Common myeloid progenitor, CD34-positive (primary cell): Measurements from ENCODE around the gene SPEM3.
A peak's percentile ranks its signal among the peaks of the same experiment; 100 is the strongest.
"Not testable (repeated sequence)": the region's sequence is repeated elsewhere in the genome, so short reads cannot be mapped to it uniquely, and the experiment has no call there.

ENCODE experiments used
- CTCF ChIA-PET: fragments of 350-600 bp; sonication (Branson Sonifier 250); formaldehyde crosslinking; loops from one replicate; lab custom pipeline; 2021; ENCODE audit warnings: antibody characterized with exemption; lab: Charles Lee
- POLR2A ChIA-PET: fragments of 350-600 bp; sonication (Branson Sonifier 250); formaldehyde crosslinking; loops from one replicate; lab custom pipeline; 2021; ENCODE audit warnings: antibody characterized with exemption; lab: Charles Lee
- DNase-seq, 3 donors: peaks; one replicate each; pipeline versions ENCODE4 v3.0.0 to v3.0.0-alpha.2; 2013
- H3K27ac ChIP-seq, 2 experiments: 1 replicate in 1 of 2; 2 replicates in 1 of 2; pipeline ENCODE4 v1.7.0; 2013; ENCODE audit warnings: inconsistent platforms in 2 of 2, low read length in 2 of 2, mild to moderate bottlenecking in 2 of 2, low read depth in 1 of 2, moderate library complexity in 1 of 2; ENCODE audit not compliant: severe bottlenecking in 2 of 2, insufficient read depth in 1 of 2, poor library complexity in 1 of 2
- H3K27me3 ChIP-seq, 5 experiments: replicated peaks in 2 of 5; 1 replicate in 3 of 5; 2 replicates in 2 of 5; pipeline versions ENCODE4 v1.6.1 to v1.7.0; 2013; ENCODE audit warnings: low read length in 4 of 5, mild to moderate bottlenecking in 2 of 5, moderate library complexity in 2 of 5, inconsistent platforms in 1 of 5; ENCODE audit not compliant: insufficient read depth in 5 of 5, control insufficient read depth in 4 of 5
- H3K36me3 ChIP-seq, 4 experiments: 1 replicate in 2 of 4; 2 replicates in 2 of 4; pipeline versions ENCODE4 v1.6.1 to v1.7.0; 2013; ENCODE audit warnings: low read length in 3 of 4, control low read depth in 1 of 4, mild to moderate bottlenecking in 1 of 4; ENCODE audit not compliant: control insufficient read depth in 4 of 4, insufficient read depth in 4 of 4
- H3K4me1 ChIP-seq, 4 experiments: 1 replicate in 3 of 4; 2 replicates in 1 of 4; pipeline versions ENCODE4 v1.6.1 to v1.7.1; 2013; ENCODE audit warnings: low read length in 3 of 4, mild to moderate bottlenecking in 3 of 4, control low read depth in 1 of 4, inconsistent platforms in 1 of 4, moderate library complexity in 1 of 4; ENCODE audit not compliant: control insufficient read depth in 4 of 4, insufficient read depth in 4 of 4; ENCODE audit errors: control extremely low read depth in 1 of 4
- H3K4me3 ChIP-seq, 7 experiments: 1 replicate in 4 of 7; 2 replicates in 3 of 7; pipeline versions ENCODE4 v1.5.1 to v1.7.0; 2013; ENCODE audit warnings: mild to moderate bottlenecking in 7 of 7, low read length in 6 of 7, moderate library complexity in 6 of 7, inconsistent platforms in 2 of 7, low read depth in 2 of 7, control low read depth in 1 of 7; ENCODE audit not compliant: insufficient read depth in 4 of 7, control insufficient read depth in 1 of 7; ENCODE audit errors: extremely low read depth in 1 of 7
- H3K9me3 ChIP-seq, 5 experiments: 1 replicate in 4 of 5; 2 replicates in 1 of 5; pipeline versions ENCODE4 v1.6.1 to v1.7.1; 2013; ENCODE audit warnings: low read length in 4 of 5, mild to moderate bottlenecking in 2 of 5, inconsistent platforms in 1 of 5, low read depth in 1 of 5, moderate library complexity in 1 of 5; ENCODE audit not compliant: control insufficient read depth in 4 of 5, insufficient read depth in 2 of 5; ENCODE audit errors: control extremely low read depth in 1 of 5
- WGBS: methylation state at CpG from one replicate; pipeline ENCODE4 v1.1.5; 2013; ENCODE audit not compliant: insufficient coverage; 5-methylcytosine and 5-hydroxymethylcytosine counted together

The SPEM3 gene

DNA sequence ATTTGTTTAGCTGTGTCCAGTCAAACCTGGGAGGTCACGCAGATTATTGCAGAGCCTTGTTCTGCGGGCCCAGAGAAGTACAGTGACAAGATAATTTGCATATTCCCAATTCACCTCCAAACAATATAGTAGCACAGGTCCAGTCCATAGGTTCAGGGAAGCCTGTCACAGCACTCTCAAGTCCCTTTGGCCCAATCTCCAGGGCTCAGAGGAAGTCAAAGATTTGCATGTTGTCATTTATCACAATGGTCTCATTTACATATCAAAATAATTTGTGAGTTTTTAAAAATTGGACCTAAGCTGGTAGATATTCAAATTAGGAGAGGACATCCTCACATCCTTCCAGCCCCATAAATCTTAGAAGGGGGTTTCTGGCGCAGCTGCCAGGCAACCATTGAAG, 38.8 kb downstream of the SPEM3 start:
- Histone ChIP-seq H3K27ac (peak overlapping the region; percentile 35 to 49), H3K4me3 (no peak overlapping the region), H3K9me3 (no peaks in the 10 kb centered on the region), H3K36me3 (peaks cover 0 to 41% (median 22%) of the 10 kb centered on the region in 4 experiments), H3K4me1 (peaks cover 6 to 26% (median 20%) of the 10 kb centered on the region in 4 experiments), H3K27me3 (no peaks in the 10 kb centered on the region)
- ChIA-PET CTCF (interaction anchor here (0.7 to 2.0 kb wide), 9 partner anchors 10 to 93 kb away, joined by 3 to 7 read pairs (median 3); partner anchors contain the start of gene SPEM2), POLR2A (interaction anchor here (0.5 to 1.4 kb wide), 4 partner anchors 8 to 81 kb away, joined by 3 to 5 read pairs (median 4); no protein-coding TSS in a partner anchor)
- 85% methylated on average over 3 of the region's 3 CpGs for WGBS
- DNase-seq: no peak

DNA sequence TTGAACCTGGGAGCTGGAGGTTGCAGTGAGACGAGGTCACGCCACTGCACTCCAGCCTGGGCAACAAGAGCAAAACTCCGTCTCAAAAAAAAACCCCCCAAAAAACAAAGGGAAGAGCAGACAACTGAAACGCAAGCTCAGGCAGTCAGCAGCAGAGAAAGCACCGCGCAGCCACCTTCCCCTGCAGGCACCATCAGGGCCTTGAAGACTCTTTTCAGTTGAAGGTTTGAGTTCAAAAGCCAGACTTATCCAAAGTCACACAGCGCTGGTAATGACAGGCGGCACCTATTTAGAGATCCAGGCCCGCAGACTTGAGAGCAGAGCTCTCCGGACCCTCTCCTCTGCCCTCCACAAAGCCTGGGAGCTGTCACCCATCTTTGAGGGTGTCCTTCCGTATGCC, 39.6 kb downstream of the SPEM3 start:
- Histone ChIP-seq H3K4me3 (no peak overlapping the region), H3K27ac (no peak overlapping the region), H3K4me1 (peaks cover 6 to 26% (median 21%) of the 10 kb centered on the region in 4 experiments), H3K36me3 (peaks cover 0 to 34% (median 15%) of the 10 kb centered on the region in 4 experiments), H3K27me3 (no peaks in the 10 kb centered on the region), H3K9me3 (no peaks in the 10 kb centered on the region)
- DNase-seq: no peak
- WGBS: 97% methylated on average over 11 of the region's 11 CpGs
- POLR2A ChIA-PET: interaction anchor here (0.5 to 1.1 kb wide), 2 partner anchors 12 to 82 kb away, joined by 3 to 4 read pairs; partner anchors contain the start of gene ZBTB4
- CTCF ChIA-PET: interaction anchor here (1.1 to 1.6 kb wide), 4 partner anchors 11 to 27 kb away, joined by 3 to 6 read pairs (median 4); no protein-coding TSS in a partner anchor

DNA sequence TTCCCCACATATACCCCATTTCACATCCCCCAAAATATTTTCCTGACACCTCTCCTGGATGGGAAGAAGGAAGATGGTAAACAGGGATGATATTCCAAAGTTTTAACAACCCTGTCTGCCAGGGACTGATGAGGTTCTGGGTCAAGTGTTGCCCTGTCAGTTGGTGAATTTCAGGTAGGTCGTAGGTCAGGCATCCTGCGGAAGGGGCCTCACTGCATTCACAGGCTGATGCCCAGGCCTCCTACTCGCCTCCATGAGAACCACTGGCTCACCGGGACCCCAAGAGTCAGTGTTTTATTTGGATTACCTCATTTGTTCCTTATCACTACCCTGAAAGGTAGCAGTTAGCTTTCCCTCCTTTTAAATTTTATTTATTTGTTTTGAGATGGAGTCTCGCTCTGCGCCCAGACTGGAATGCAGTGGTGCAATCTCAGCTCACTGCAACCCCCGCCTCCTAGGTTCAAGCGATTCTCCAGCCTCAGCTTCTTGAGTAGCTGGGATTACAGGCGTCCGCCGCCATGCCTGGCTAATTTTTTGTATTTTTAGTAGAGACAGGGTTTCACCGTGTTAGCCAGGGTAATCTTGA, 40.2 kb downstream of the SPEM3 start:
- ChIA-PET POLR2A (interaction anchor here (1.1 kb wide), 1 partner anchor 11 kb away, joined by 4 read pairs; the partner anchor contains the start of gene ZBTB4), CTCF (interaction anchor here (1.6 kb wide), 1 partner anchor 18 kb away, joined by 6 read pairs; no protein-coding TSS in a partner anchor)
- no peaks in the 10 kb centered on the region for H3K27me3 ChIP-seq
- H3K4me1 ChIP-seq: peaks cover 6 to 26% (median 21%) of the 10 kb centered on the region in 4 experiments
- no peaks in the 10 kb centered on the region for H3K9me3 ChIP-seq
- no peak for DNase-seq
- no peak overlapping the region for H3K27ac ChIP-seq
- no peak overlapping the region for H3K4me3 ChIP-seq
- WGBS: 93% methylated on average over 10 of the region's 12 CpGs
- peaks cover 0 to 27% (median 10%) of the 10 kb centered on the region in 4 experiments for H3K36me3 ChIP-seq

DNA sequence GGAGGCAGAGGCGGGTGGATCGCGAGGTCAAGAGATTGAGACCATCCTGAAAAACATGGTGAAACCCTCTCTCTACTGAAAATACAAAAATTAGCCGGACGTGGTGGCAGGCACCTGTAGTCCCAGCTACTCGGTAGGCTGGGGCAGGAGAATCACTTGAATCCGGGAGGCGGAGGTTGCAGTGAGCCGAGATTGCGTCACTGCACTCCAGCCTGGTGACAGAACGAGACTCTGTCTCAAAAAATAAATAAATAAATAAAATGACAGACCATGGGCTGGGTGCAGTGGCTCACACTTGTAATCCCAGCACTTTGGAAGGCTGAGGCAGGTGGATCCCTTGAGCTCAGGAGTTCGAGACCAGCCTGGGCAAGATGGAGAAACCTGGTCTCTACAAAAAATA, 41.2 kb downstream of the SPEM3 start:
- H3K36me3 ChIP-seq: peaks cover 0 to 25% (median 7%) of the 10 kb centered on the region in 4 experiments
- ChIA-PET POLR2A (interaction anchor here (0.6 kb wide), 1 partner anchor 115 kb away, joined by 3 read pairs; no protein-coding TSS in a partner anchor), CTCF (interaction anchor here (1.2 kb wide), 1 partner anchor 8 kb away, joined by 5 read pairs; no protein-coding TSS in a partner anchor)
- not testable (repeated sequence) for DNase-seq, H3K9me3 ChIP-seq, H3K4me3 ChIP-seq, H3K27me3 ChIP-seq, H3K27ac ChIP-seq
- H3K4me1 ChIP-seq: peaks cover 6 to 26% (median 21%) of the 10 kb centered on the region in 4 experiments
- whole genome bisulfite sequencing: 100% methylated on average over 5 of the region's 12 CpGs

DNA sequence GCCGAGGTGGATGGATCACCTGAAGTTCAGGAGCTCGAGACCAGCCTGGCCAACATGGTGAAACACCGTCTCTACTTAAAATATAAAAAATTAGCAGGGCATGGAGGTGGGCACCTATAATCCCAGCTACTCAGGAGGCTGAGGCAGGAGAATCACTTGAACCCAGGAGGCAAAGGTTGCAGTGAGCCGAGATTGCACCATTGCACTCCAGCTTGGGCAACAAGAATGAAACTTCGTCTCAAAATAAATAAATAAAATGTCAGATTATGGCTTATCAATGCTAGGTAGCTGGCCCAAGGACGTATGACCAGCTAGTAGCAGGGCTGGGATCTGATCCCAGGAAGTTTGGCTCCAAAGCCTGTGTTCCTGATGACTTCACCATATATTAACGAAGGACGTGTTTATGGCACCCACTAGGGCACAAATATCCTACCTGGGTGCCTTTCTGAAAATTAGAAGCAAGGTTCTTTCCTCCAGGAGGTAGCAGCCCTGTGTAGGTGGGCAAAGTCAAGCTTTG, 41.9 kb downstream of the SPEM3 start:
- 98% methylated on average over 6 of the region's 8 CpGs for WGBS
- H3K4me3 ChIP-seq, H3K9me3 ChIP-seq, H3K27me3 ChIP-seq, H3K27ac ChIP-seq, DNase-seq: not testable (repeated sequence)
- CTCF ChIA-PET: interaction anchor here (1.2 kb wide), 1 partner anchor 9 kb away, joined by 5 read pairs; no protein-coding TSS in a partner anchor
- peaks cover 6 to 26% (median 21%) of the 10 kb centered on the region in 4 experiments for H3K4me1 ChIP-seq
- H3K36me3 ChIP-seq: peaks cover 0 to 23% (median 6%) of the 10 kb centered on the region in 4 experiments
- POLR2A ChIA-PET: interaction anchor here (1.3 to 1.5 kb wide), 2 partner anchors 10 to 13 kb away, joined by 3 to 6 read pairs; no protein-coding TSS in a partner anchor

DNA sequence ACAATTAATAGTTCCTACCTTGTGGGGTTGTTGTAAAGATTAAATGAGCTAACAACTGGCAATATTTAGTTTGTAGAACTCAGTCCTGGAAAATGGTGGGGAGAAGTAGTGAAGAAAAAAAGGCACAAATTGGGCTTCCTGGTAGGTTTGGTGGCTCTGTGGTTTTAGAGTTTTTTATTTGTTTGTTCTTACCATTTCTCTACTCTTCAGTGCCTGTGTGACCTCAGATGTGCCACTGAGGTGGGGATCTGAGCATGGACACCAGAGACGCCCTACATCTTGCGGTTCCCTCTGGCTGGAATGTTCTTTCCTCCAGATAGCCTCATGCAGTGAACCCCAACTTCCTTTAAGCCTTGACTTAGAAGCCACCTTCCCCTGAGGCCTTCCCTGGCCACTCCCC, 43.1 kb downstream of the SPEM3 start:
- WGBS: 50% methylated on average over 2 of the region's 2 CpGs
- POLR2A ChIA-PET: interaction anchor here (1.3 to 1.5 kb wide), 2 partner anchors 8 to 12 kb away, joined by 3 to 6 read pairs; no protein-coding TSS in a partner anchor
- CTCF ChIA-PET: interaction anchor here (0.9 kb wide), 1 partner anchor 31 kb away, joined by 3 read pairs; no protein-coding TSS in a partner anchor
- Histone ChIP-seq H3K27me3 (no peaks in the 10 kb centered on the region), H3K36me3 (peaks cover 0 to 18% (median under 1%) of the 10 kb centered on the region in 4 experiments), H3K4me3 (no peak overlapping the region), H3K4me1 (peaks cover 5 to 35% (median 30%) of the 10 kb centered on the region in 4 experiments), H3K9me3 (no peaks in the 10 kb centered on the region), H3K27ac (peak overlapping the region in 1 of 2 experiments; percentile 29)
- peak in 1 of 3 donors; percentile 17 for DNase-seq
